RCC 7860 (cell line): Measurements from ENCODE around the gene ASTN2.

ENCODE experiments used
- DNase-seq: peaks from one replicate; pipeline ENCODE4 v3.0.0-alpha.2; 2015; ENCODE audit warnings: low spot score
- FAIRE-seq: peaks from 2 replicates; lab custom pipeline; 2012; peaks lifted over from hg19 to GRCh38; lab: Jason Lieb, UNC

The ASTN2 gene

GRCh38 chr9:117416856-117417255 is 2.0 kb upstream of the ASTN2 start:
- no peak for DNase-seq
- FAIRE-seq = no peak

DNA sequence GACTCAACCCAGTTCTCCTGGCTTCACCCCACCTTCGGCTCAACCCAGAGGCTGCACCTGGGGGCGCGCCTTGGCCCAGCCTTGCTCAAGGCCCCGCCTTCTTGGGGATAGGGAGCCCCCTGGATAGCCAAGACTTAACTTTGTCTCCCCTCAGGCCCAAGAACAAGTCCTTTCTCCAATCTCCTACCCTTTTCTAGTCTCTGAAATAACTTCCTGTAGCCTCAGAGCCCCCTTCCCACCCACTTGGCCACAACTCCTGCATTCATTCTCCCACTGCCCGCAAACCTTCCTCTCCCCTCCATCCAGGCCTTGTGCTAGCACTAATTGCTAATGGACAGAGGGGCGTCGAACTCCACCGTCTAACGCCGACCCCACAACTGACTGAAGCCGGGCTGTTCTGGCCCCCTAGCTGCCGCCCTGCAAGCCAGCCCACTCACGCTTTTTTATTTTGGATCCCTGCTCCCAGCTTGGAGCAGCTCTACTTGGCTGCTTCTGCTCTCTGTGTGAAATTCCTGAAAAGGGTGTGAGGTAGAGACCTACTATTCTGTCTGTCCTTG is 579 bp upstream of the ASTN2 start:
- DNase-seq (no peak), FAIRE-seq (no peak)

GRCh38 chr9:117414220-117414905 is 494 bp downstream of the ASTN2 start:
- DNase-seq = no peak
- FAIRE-seq = no peak

DNA sequence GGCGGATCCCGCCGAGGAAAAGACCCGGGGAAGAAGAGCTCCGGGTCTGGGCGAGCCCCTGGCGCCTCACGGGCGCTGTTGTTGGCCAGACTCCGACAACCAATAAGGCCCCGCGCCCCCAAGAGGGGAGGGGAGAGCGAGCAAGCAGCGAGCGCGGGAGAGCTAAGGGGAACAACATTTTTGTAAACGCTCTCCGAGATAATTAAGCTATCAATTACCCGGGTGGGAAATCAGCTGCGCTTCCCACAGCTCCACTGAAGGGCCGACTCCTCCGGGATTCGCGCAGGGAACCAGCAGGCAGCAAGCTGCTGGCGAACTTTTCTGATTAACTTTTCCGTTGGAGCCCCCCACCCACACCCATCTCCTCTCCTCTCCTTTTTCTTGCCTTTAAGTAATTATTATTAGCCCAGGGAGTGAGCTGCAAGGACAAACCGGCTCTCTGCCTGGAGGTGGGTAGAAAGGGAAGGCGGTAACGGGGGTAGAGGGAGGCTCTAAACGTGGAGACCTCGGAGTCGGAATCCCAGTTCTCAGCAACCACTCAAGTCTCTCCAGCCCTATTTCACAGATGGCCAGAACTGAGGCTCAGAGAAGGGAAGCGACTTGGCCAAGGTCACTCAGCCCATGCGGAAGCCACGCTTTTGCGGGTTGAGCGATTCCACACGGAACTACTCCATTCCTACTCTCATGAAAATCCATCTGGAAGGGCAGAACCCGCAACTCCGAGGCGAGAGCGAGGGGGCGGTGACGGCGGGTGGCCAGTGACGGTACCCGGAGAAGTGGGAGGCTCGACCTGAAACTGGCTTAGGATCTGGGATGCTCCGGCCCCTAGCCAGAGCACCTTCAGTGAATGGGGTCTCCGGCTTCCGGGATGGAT is 1.3 kb downstream of the ASTN2 start:
- DNase-seq (no peak), FAIRE-seq (no peak)

GRCh38 chr9:117412841-117413240 is 2.0 kb downstream of the ASTN2 start:
- FAIRE-seq (no peak), DNase-seq (no peak)

- DNase-seq (no peak), FAIRE-seq (no peak)
Observed at GRCh38 chr9:117412006-117412715, 2.7 kb downstream of the ASTN2 start.

DNA sequence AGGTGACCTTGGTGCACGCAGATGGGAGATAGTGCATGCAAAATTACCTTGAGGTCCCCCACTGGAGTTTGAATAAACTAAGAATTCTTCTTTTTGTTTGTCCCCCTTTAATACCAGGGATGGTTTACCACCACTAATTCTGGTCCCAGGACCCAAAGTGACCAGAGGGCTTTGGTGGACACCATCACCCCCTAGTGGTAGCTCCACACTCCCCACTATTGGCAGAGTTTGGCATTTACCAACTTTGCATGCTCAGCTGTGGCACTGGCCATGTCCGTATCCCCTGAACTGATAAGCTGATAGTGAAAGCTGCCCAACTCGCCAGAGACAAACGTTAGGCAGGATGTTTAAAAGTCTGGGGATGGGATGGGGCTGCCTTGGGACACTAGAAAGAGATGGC is 3.3 kb downstream of the ASTN2 start:
- FAIRE-seq (no peak), DNase-seq (no peak)

DNA sequence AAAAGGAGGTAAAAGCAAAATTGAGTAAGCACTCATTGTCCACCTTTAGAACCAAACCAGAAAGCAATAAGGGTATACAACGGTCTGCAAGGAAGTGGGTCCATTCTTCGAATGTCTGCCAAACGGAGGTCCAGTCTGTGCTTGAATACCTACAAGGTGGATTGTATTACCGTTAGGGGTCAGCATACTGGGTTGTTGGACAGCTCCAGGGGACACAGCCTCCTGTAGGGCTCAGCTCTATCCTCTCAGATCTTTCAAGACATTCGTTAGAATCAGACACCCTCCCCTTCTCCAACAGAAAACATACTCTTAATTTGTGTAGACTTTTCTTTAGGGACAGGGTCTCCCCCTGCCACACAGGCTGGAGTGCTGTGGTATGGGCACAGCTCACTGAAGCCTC is 5.5 kb downstream of the ASTN2 start:
- DNase-seq (no peak), FAIRE-seq (no peak)

GRCh38 chr9:117407436-117408022 is 7.3 kb downstream of the ASTN2 start:
- FAIRE-seq (no peak), DNase-seq (no peak)

- DNase-seq (no peak), FAIRE-seq (no peak)
Observed at GRCh38 chr9:117405950-117406705, 8.7 kb downstream of the ASTN2 start.

GRCh38 chr9:117403848-117404247 is 11.0 kb downstream of the ASTN2 start:
- DNase-seq (no peak), FAIRE-seq (no peak)

DNA sequence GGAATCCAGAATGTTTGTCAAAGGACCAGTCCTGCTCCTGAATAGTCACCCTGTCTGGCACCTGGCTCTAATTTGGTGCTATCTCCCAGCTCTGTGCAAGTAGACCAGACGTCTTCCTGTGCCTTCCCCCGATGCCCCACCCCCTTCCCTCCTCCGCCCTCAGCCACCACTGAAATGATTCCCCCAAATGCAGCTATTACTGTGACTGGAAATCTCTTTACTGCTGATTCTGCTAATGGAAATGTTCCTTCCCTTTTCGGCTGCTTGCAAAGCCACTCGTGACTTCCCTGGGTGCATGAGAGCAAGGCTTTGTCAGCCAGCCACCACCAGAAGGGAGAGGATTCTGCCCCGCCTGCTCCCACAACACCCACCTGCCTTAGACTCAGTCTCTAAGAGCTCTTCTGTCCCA is 11.4 kb downstream of the ASTN2 start:
- FAIRE-seq (no peak), DNase-seq (no peak)

- FAIRE-seq (no peak), DNase-seq (no peak)
Observed at GRCh38 chr9:117400171-117400570, 14.7 kb downstream of the ASTN2 start.

DNA sequence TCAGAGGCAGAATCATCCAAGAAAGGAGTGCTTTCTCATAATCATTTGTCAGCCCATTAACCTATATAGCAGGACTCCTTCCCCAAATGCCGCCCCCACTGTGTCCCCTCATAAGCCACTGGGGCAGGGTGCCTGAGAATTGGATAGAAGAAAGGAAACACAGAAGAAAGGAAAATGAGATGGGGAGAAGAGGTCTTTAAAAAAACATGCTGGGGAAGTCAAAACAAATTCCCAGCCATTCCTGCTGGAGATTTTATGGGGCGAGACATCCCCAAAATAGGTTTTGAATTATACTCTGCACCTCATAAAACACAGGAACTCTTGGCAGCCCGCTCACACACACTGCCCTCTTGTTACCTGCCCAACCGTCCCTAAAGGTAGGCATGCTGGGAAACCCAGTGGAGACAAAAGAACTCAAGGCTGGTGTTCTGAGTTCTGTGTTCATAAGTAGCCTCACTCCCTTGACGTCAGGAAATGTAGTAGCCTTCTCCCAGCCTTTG is 19.7 kb downstream of the ASTN2 start:
- no peak for DNase-seq
- no peak for FAIRE-seq

DNA sequence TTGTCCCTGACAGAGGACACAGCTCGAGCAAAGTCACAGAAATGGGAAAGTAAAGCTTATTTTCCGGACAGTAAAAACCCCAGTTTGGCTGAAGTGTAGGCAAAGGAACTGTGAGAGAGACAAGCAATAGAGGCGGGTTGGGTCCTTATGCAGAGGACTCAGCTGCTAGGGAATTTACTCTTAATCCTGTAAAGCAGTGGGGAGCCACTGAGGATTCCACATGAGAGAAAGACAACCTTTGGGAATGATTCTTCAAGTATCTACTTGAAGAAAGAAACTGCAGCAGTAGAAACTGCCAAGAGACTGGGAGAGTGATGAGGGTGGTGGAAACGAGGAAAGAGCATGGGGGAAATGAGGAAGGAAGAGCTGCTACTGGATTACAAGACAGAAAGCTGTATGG is 20.2 kb downstream of the ASTN2 start:
- FAIRE-seq (no peak), DNase-seq (no peak)

DNA sequence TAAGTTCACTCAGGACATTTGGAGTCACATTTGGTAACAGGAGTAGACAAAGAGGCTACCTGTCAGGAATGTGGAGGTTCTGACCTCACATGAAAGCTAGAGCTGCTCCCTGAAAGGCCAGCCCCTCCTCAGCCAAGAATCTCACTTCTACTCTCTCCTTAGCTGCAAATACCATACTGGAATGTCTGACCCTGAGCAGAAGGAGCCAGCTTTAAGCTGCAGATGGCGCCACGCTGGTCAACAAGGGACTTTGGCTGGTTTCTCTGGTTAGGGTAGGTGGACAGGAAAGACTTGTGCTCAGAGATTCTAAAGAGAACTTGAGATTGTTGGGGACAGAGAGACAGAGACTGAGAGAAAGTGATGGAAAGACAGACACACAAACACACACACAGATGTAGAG is 21.9 kb downstream of the ASTN2 start:
- DNase-seq (no peak), FAIRE-seq (no peak)

GRCh38 chr9:117387422-117387821 is 27.4 kb downstream of the ASTN2 start:
- FAIRE-seq (no peak), DNase-seq (no peak)

DNA sequence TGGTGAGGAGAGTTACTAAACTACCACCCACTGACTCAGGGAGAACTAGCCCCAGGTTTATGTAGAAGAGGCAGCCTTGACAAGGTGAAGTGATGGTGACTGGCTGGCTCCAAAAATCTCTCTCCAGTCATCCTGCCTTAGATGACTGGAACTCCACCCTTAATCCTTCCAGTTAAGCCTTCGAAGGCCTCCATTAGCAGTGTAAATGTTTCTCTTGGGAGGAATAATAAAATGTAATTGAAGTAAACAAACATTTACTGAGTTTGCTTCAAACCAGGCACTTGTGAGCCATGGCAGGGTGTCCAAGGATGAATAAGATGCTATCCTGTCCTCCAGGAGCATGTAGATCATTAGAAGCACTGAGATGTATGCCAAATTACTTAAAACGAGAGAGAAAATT is 35.5 kb downstream of the ASTN2 start:
- FAIRE-seq = no peak
- DNase-seq = no peak

DNA sequence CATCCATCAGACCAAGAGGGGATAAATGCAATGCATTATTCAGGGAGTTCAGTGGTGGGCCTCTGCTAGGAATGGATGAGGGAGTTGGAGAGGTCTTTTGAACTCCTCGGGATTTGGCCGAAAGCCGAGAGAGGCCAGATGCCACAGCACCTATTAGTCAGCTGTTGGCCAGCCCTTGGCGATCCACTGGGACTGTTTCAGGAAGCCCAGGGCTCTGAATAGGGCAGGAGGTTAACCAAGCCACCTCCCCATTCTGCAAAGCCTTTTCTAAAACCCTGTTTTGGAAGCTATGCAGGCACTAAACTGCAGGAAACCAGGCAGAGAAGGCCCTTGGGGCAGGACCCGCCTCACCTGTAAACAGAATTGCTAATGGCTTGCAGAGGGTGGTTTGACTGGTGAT is 37.8 kb downstream of the ASTN2 start:
- FAIRE-seq (no peak), DNase-seq (no peak)

DNA sequence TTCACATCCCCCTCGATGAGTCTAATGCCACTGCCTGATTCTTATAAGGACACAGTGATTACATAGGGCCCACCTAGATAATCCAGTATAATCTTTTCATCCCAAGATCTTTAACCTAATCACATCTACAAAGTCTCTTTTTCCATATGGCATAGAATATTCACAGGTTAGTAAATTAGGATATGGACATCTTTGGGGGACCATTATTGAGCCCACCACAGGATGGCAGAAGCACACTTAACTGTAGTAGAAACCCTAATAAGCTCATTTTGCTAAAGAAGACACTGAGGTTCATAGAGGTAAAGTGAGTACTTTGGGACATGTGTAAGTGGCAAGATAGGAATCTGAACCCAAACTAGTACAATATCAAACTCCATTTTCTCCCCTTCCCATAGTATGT is 38.9 kb downstream of the ASTN2 start:
- DNase-seq = no peak
- no peak for FAIRE-seq
